H1 (cell line): ENCODE measurements around the gene NEURL1. TPM values are rescaled to one million over a fixed set of nuclear protein-coding genes. Genes with fewer than 3 reads are reported as not detected.

Experiments
- SRF ChIP-seq: IDR thresholded peaks from 2 replicates; pipeline ENCODE4 v1.6.1; 2011; ENCODE audit warnings: mild to moderate bottlenecking, low read depth, low read length, moderate library complexity
- YY1 ChIP-seq: IDR thresholded peaks from 2 replicates; pipeline ENCODE4 v1.6.1; 2011; ENCODE audit warnings: low read depth, mild to moderate bottlenecking, low read length
- polyA plus RNA-seq, 7 experiments: library from polyadenylated mRNA; depleted of rRNA in 3 of 7; stranded (reverse) in 5 of 7; unstranded in 2 of 7; fragments of >200 nt in 5 of 7; fragments of 200-250 nt in 2 of 7; gene quantifications; 1 replicate in 5 of 7; 2 replicates in 1 of 7; 4 replicates in 1 of 7; pipeline versions ENCODE4 v1.2.1 to v1.2.3, GENCODE V29; 2011 to 2013; ENCODE audit warnings: missing spikeins in 2 of 7, mixed read lengths in 2 of 7
- total RNA-seq: library from RNA; stranded (reverse); fragmentation: NEBNext Ultra II Directional; extraction: Animal tissue kit (Norgen Biotek cat#: 25700); gene quantifications from 2 replicates; pipeline ENCODE4 v1.2.1, GENCODE V29; 2021
- TF ChIP-seq, protein P1 (sequence below): IDR thresholded peaks from 2 replicates; pipeline ENCODE4 v1.6.1; 2012; ENCODE audit warnings: inconsistent platforms

NEURL1 gene
- total and polyA plus RNA-seq, 2 of the 8 experiments (the other 6 are each of a cell fraction or from before 2014, with no cell fraction given) = 0.54 to 0.58 TPM

DNA sequence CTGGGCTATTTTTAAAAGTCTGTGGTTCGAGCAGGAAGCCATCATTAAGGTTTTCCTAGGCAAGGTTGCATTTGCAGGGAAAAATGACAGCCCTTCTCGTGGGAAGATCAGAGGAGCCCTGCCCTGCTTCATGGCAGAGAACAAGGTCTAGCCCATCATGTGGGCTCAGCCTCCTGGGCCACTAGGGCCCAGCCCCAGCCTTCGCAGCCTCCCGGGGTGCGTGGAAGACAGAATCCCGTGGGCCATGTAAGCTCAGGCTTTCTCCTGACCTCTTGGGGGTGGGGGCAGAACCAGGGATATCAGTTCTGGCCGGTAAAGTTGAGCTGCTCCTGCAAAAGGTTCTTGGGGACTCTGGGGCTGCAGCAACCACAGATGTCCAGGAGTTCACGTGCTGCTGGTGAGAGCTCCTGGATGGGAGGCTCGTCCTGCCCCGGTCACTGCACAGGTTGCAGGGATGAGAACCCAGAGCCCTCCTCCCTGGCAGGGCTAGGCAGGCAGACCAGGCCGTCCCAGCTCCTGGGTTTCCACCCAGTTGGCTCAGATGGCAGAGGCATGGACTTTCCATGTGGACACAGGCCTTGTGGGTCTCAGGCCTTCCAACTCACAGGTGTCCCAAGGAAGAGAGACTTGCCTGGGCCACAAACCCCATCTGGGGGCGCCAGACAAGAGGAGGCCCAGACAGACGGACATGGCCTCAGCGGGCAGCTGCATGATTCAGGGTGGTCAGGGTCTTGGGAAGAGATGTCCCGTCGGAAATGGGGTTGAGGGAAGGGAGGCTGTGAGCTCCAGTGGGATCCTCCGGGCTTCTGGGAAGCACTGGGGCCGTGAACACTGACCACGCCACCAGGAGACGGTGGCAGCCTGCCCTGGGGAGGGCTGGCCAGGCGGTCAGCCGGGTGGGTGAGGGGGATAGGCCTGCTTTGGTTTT is 126.2 kb downstream of the NEURL1 start (continued):
- TF ChIP-seq, protein P1, sequence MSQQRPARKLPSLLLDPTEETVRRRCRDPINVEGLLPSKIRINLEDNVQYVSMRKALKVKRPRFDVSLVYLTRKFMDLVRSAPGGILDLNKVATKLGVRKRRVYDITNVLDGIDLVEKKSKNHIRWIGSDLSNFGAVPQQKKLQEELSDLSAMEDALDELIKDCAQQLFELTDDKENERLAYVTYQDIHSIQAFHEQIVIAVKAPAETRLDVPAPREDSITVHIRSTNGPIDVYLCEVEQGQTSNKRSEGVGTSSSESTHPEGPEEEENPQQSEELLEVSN = no peak
- no peak for TF ChIP-seq YY1
- no peak for TF ChIP-seq SRF
